ENCODE data around the gene FOXB2.

FOXB2 gene

DNA sequence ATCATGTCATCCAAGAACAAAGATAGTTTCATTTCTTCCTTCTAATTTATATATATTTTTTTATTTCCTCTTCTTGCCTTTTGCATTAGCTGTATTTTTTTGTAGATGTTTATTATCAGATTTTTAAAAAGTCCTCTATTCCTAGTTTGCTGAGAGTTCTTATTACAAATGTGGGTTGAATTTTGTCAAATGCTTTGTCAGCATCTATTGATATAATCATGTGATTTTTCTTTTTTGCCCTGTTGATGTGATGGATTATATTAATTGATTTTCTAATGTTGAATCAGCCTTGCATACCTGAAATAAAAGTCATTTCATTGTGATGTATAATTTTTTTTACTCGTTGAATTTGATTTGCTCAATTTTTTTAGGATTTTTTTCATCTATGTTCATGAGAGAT is 46.9 kb downstream of the FOXB2 start:
- DNase-seq: no peak

Data from effector CD4-positive, alpha-beta T cell (primary cell).